HEK293 (cell line): ENCODE measurements around the gene LRRC8B.

ENCODE experiments used
- GLIS2 ChIP-seq: fragments of 450-650 bp; formaldehyde crosslinking; IDR thresholded peaks from 2 replicates; pipeline ENCODE4 v1.5.1; 2016; ENCODE audit warnings: missing biosample characterization, missing genetic modification characterization
- KLF17 ChIP-seq: fragments of 450-650 bp; formaldehyde crosslinking; IDR thresholded peaks from 2 replicates; pipeline ENCODE4 v1.5.1; 2016; ENCODE audit warnings: missing biosample characterization, missing genetic modification characterization
- MZF1 ChIP-seq: fragments of 450-650 bp; formaldehyde crosslinking; IDR thresholded peaks from 2 replicates; pipeline ENCODE4 v1.5.1; 2017; ENCODE audit warnings: missing biosample characterization, missing genetic modification characterization, borderline replicate concordance
- REPIN1 ChIP-seq: fragments of 450-650 bp; formaldehyde crosslinking; IDR thresholded peaks from 2 replicates; pipeline ENCODE4 v1.5.1; 2017; ENCODE audit warnings: missing biosample characterization, missing genetic modification characterization, low read depth
- SETDB1 ChIP-seq: IDR thresholded peaks from one replicate; pipeline ENCODE4 v1.6.1; 2017; ENCODE audit warnings: mild to moderate bottlenecking, low read length, moderate library complexity, mixed read lengths; ENCODE audit not compliant: insufficient read length
- SP2 ChIP-seq: fragments of 450-650 bp; formaldehyde crosslinking; IDR thresholded peaks from 2 replicates; pipeline ENCODE4 v1.5.1; 2016; ENCODE audit warnings: missing biosample characterization, missing genetic modification characterization
- SP7 ChIP-seq: fragments of 450-650 bp; formaldehyde crosslinking; IDR thresholded peaks from 2 replicates; pipeline ENCODE4 v1.5.1; 2016; ENCODE audit warnings: missing biosample characterization, missing genetic modification characterization
- TRIM28 ChIP-seq: IDR thresholded peaks from 2 replicates; pipeline ENCODE4 v1.6.1; 2011; ENCODE audit warnings: low read length, control low read depth, borderline replicate concordance
- WT1 ChIP-seq: fragments of 450-650 bp; formaldehyde crosslinking; IDR thresholded peaks from 2 replicates; pipeline ENCODE4 v1.5.1; 2016; ENCODE audit warnings: missing biosample characterization, missing genetic modification characterization
- YY2 ChIP-seq: fragments of 450-650 bp; formaldehyde crosslinking; IDR thresholded peaks from 2 replicates; pipeline ENCODE4 v1.5.1; 2016; ENCODE audit warnings: missing biosample characterization, missing genetic modification characterization
- ZFP3 ChIP-seq: fragments of 450-650 bp; formaldehyde crosslinking; IDR thresholded peaks from 2 replicates; pipeline ENCODE4 v1.5.1; 2016; ENCODE audit warnings: low read depth, missing biosample characterization, missing genetic modification characterization
- ZNF112 ChIP-seq: fragments of 450-650 bp; formaldehyde crosslinking; IDR thresholded peaks from 2 replicates; pipeline ENCODE4 v1.5.0; 2017; ENCODE audit warnings: missing biosample characterization, missing genetic modification characterization
- ZNF133 ChIP-seq: fragments of 450-650 bp; formaldehyde crosslinking; IDR thresholded peaks from 2 replicates; pipeline ENCODE4 v1.5.1; 2016; ENCODE audit warnings: missing biosample characterization, missing genetic modification characterization
- ZNF169 ChIP-seq: fragments of 450-650 bp; formaldehyde crosslinking; IDR thresholded peaks from 2 replicates; pipeline ENCODE4 v1.5.1; 2016; ENCODE audit warnings: missing biosample characterization, missing genetic modification characterization
- ZNF202 ChIP-seq: fragments of 450-650 bp; formaldehyde crosslinking; IDR thresholded peaks from 2 replicates; pipeline ENCODE4 v1.5.1; 2016; ENCODE audit warnings: missing biosample characterization, missing genetic modification characterization, borderline replicate concordance
- ZNF23 ChIP-seq: fragments of 450-650 bp; formaldehyde crosslinking; IDR thresholded peaks from 2 replicates; pipeline ENCODE4 v1.5.1; 2016; ENCODE audit warnings: missing biosample characterization, missing genetic modification characterization, borderline replicate concordance
- ZNF311 ChIP-seq: fragments of 450-650 bp; formaldehyde crosslinking; IDR thresholded peaks from 2 replicates; pipeline ENCODE4 v1.5.1; 2017; ENCODE audit warnings: missing biosample characterization, missing genetic modification characterization, borderline replicate concordance
- ZNF324 ChIP-seq: fragments of 450-650 bp; formaldehyde crosslinking; IDR thresholded peaks from 2 replicates; pipeline ENCODE4 v1.5.1; 2016; ENCODE audit warnings: missing biosample characterization, missing genetic modification characterization
- ZNF366 ChIP-seq: fragments of 450-650 bp; formaldehyde crosslinking; conservative IDR thresholded peaks from 2 replicates; pipeline ENCODE4 v1.5.1; 2016; ENCODE audit warnings: missing biosample characterization, missing genetic modification characterization
- ZNF423 ChIP-seq: fragments of 450-650 bp; formaldehyde crosslinking; IDR thresholded peaks from 2 replicates; pipeline ENCODE4 v1.5.1; 2016; ENCODE audit warnings: missing biosample characterization, missing genetic modification characterization
- ZNF501 ChIP-seq: fragments of 450-650 bp; formaldehyde crosslinking; IDR thresholded peaks from 2 replicates; pipeline ENCODE4 v1.5.1; 2016; ENCODE audit warnings: missing biosample characterization, missing genetic modification characterization
- ZNF510 ChIP-seq: fragments of 450-650 bp; formaldehyde crosslinking; IDR thresholded peaks from 2 replicates; pipeline ENCODE4 v1.5.1; 2018; ENCODE audit warnings: mild to moderate bottlenecking, missing genetic modification characterization, missing biosample characterization; ENCODE audit not compliant: insufficient replicate concordance
- ZNF600 ChIP-seq: fragments of 450-650 bp; formaldehyde crosslinking; IDR thresholded peaks from 2 replicates; pipeline ENCODE4 v1.5.1; 2016; ENCODE audit warnings: missing biosample characterization, missing genetic modification characterization
- ZNF610 ChIP-seq: fragments of 450-650 bp; formaldehyde crosslinking; IDR thresholded peaks from 2 replicates; pipeline ENCODE4 v1.5.1; 2016; ENCODE audit warnings: missing biosample characterization, missing genetic modification characterization, borderline replicate concordance
- ZNF626 ChIP-seq: fragments of 450-650 bp; sonication (Bioruptor Pico); formaldehyde crosslinking; IDR thresholded peaks from 2 replicates; pipeline ENCODE4 v1.5.1; 2018; ENCODE audit warnings: missing biosample characterization, missing genetic modification characterization, inconsistent platforms
- ZNF639 ChIP-seq: fragments of 450-650 bp; formaldehyde crosslinking; IDR thresholded peaks from 2 replicates; pipeline ENCODE4 v1.5.1; 2016; ENCODE audit warnings: missing biosample characterization, missing genetic modification characterization
- ZNF692 ChIP-seq: fragments of 450-650 bp; formaldehyde crosslinking; IDR thresholded peaks from 2 replicates; pipeline ENCODE4 v1.5.1; 2016; ENCODE audit warnings: missing biosample characterization, missing genetic modification characterization
- ZNF768 ChIP-seq: fragments of 450-650 bp; formaldehyde crosslinking; IDR thresholded peaks from 2 replicates; pipeline ENCODE4 v1.5.1; 2018; ENCODE audit warnings: missing biosample characterization, mild to moderate bottlenecking, missing genetic modification characterization
- ZSCAN23 ChIP-seq: fragments of 450-650 bp; formaldehyde crosslinking; IDR thresholded peaks from 2 replicates; pipeline ENCODE4 v1.5.1; 2016; ENCODE audit warnings: missing biosample characterization, missing genetic modification characterization
- ZSCAN30 ChIP-seq: fragments of 450-650 bp; IDR thresholded peaks from 2 replicates; pipeline ENCODE4 v1.5.1; 2018; ENCODE audit warnings: missing biosample characterization, mild to moderate bottlenecking, missing genetic modification characterization, moderate library complexity
- TF ChIP-seq, protein P1 (sequence below): fragments of 450-650 bp; formaldehyde crosslinking; IDR thresholded peaks from 2 replicates; pipeline ENCODE4 v1.5.0; 2017; ENCODE audit warnings: missing biosample characterization, missing genetic modification characterization, borderline replicate concordance
- TF ChIP-seq, protein P2 (sequence below): fragments of 450-650 bp; formaldehyde crosslinking; IDR thresholded peaks from 2 replicates; pipeline ENCODE4 v1.5.1; 2016; ENCODE audit warnings: missing biosample characterization, missing genetic modification characterization

The LRRC8B gene

DNA sequence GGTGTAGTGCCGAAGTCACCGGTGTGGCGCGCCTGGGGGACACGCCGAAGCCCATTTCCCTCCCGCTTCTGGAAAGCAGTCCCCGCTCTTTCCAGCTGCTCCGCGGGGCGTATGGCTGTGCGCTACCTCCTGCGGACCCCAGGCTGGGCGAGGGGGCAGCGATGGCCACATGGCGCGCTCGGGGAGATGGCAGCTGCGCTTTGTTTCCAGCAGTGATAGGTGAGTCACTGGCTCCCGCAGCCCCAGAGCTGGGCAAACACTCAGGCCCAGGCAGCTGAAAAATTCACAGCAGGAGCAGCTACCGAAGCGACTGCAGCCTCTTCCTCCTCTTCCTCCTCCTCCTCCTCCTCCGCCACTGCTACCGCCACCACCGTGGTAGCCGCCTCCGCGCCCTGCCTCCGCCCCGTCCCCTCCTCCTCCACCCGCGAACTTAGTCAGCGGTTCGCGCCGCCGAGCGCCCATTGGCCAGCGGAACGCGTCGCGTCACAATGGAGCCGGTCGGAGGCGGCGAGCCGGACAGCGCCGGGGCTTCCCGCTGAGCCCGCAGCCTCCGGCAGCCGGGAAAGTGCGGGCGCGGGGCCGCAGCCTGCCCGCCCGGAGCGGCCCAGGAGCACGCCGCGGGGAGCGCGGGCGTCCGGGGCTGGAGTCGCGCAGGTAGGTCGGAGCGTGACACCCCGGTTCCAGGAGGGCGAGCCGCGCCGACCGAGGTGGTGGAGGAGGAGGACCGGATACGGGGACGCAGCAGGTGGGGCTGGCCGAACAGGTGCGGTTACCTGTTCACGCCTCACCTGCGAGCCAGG, at the start of gene LRRC8B (continued):
- TF ChIP-seq ZNF600 (peak; percentile 40; the same call in 1 of the 2 replicates), ZNF366 (tag by site-specific recombination) (0 out of 2 replicates have a peak, but pooled peaks have one; percentile 47), WT1 (peak; percentile 46), ZNF501 (tag by site-specific recombination) (peak; percentile 91), ZSCAN30 (tag by site-specific recombination) (peak; percentile 68; the same call in 1 of the 2 replicates), ZNF202 (no peak), SP2 (tag by site-specific recombination) (peak; percentile 93), ZNF133 (tag by site-specific recombination) (no peak), ZNF768 (no peak), REPIN1 (peak; percentile 76; the same call in 1 of the 2 replicates), YY2 (peak; percentile 62; the same call in 1 of the 2 replicates), ZNF626 (no peak; the same call in 1 of the 2 replicates), SP7 (peak; percentile 89), ZSCAN23 (tag by site-specific recombination) (0 out of 2 replicates have a peak, but pooled peaks have one; percentile 69), KLF17 (peak; percentile 87), TRIM28 (no peak), ZNF610 (tag by site-specific recombination) (peak; percentile 74; the same call in 1 of the 2 replicates), ZNF639 (peak; percentile 74), ZNF324 (tag by site-specific recombination) (peak; percentile 54; the same call in 1 of the 2 replicates), GLIS2 (tag by site-specific recombination) (peak; percentile 99), SETDB1 (no peak), MZF1 (no peak), ZNF692 (tag by site-specific recombination) (peak; percentile 99), ZNF112 (tag by site-specific recombination) (no peak), ZNF510 (tag by site-specific recombination) (no peak), ZNF169 (tag by site-specific recombination) (no peak), ZNF311 (tag by site-specific recombination) (no peak), ZFP3 (0 out of 2 replicates have a peak, but pooled peaks have one; percentile 7), ZNF423 (tag by site-specific recombination) (peak; percentile 75; the same call in 1 of the 2 replicates), ZNF23 (tag by site-specific recombination) (no peak)
- TF ChIP-seq, protein P1, sequence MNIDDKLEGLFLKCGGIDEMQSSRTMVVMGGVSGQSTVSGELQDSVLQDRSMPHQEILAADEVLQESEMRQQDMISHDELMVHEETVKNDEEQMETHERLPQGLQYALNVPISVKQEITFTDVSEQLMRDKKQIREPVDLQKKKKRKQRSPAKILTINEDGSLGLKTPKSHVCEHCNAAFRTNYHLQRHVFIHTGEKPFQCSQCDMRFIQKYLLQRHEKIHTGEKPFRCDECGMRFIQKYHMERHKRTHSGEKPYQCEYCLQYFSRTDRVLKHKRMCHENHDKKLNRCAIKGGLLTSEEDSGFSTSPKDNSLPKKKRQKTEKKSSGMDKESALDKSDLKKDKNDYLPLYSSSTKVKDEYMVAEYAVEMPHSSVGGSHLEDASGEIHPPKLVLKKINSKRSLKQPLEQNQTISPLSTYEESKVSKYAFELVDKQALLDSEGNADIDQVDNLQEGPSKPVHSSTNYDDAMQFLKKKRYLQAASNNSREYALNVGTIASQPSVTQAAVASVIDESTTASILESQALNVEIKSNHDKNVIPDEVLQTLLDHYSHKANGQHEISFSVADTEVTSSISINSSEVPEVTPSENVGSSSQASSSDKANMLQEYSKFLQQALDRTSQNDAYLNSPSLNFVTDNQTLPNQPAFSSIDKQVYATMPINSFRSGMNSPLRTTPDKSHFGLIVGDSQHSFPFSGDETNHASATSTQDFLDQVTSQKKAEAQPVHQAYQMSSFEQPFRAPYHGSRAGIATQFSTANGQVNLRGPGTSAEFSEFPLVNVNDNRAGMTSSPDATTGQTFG = no peak
- TF ChIP-seq, protein P2, sequence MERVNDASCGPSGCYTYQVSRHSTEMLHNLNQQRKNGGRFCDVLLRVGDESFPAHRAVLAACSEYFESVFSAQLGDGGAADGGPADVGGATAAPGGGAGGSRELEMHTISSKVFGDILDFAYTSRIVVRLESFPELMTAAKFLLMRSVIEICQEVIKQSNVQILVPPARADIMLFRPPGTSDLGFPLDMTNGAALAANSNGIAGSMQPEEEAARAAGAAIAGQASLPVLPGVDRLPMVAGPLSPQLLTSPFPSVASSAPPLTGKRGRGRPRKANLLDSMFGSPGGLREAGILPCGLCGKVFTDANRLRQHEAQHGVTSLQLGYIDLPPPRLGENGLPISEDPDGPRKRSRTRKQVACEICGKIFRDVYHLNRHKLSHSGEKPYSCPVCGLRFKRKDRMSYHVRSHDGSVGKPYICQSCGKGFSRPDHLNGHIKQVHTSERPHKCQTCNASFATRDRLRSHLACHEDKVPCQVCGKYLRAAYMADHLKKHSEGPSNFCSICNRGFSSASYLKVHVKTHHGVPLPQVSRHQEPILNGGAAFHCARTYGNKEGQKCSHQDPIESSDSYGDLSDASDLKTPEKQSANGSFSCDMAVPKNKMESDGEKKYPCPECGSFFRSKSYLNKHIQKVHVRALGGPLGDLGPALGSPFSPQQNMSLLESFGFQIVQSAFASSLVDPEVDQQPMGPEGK (tag by site-specific recombination) = peak; percentile 60
